SK-MEL-5 (cell line): Measurements from ENCODE around the gene TAAR8. TPM values are rescaled to one million over a fixed set of nuclear protein-coding genes. Genes with fewer than 3 reads are reported as not detected.

Experiments
- DNase-seq: peaks from one replicate; pipeline ENCODE4 v3.0.0-alpha.2; 2016; ENCODE audit warnings: low read depth, low spot score
- in situ Hi-C: cut with HindIII; loops from 2 replicates; pipeline ENCODE4 v1.10.0; 2016; ENCODE audit warnings: low sequenced_read_pairs, high pct_unique_total_duplicates, low pct_unique_long_range_greater_than_20kb
- polyA plus RNA-seq, 2 experiments: library from polyadenylated mRNA; depleted of rRNA; stranded (reverse); fragments of >200 nt; gene quantifications; 2 replicates each; pipeline ENCODE4 v1.2.3, GENCODE V29; 2015
- total RNA-seq: library from RNA; depleted of rRNA; stranded (reverse); fragments of >200 nt; shearing (Covaris generic); gene quantifications from 2 replicates; pipeline ENCODE4 v1.2.3, GENCODE V29; 2014; rRNA removed

Gene TAAR8
- total RNA-seq, result not detected in 2 replicates
- polyA plus RNA-seq (2015; cell fraction: cytosol; rRNA removed), result not detected in 2 replicates
- polyA plus RNA-seq (2015; cell fraction: nucleus; rRNA removed), result not detected in 2 replicates

GRCh38 chr6:132552372-132552771 lies at the start of gene TAAR8:
Gene TAAR8, plus strand, starts transcription at chr6:132552672. Its CDS starts 21 bp downstream, at chr6:132552693.
- in situ Hi-C loops, result no loop called here

GRCh38 chr6:132504757-132505156 lies 47.7 kb upstream of the TAAR8 start:
- DNase-seq, result peak; percentile 46
- in situ Hi-C loops, result no loop called here

More at GRCh38 chr6:132552372-132552771, at the start of gene TAAR8:
- no peak for DNase-seq

- no peak for DNase-seq
- in situ Hi-C loops, result no loop called here
Measured at GRCh38 chr6:132505158-132505557, 47.3 kb upstream of the TAAR8 start.

- DNase-seq, result no peak
Measured at GRCh38 chr6:132506461-132506860, 46.0 kb upstream of the TAAR8 start.

GRCh38 chr6:132506869-132507808 lies 45.3 kb upstream of the TAAR8 start:
- in situ Hi-C loops, result no loop called here
- no peak for DNase-seq

More at GRCh38 chr6:132506461-132506860, 46.0 kb upstream of the TAAR8 start:
- in situ Hi-C loops, result no loop called here

GRCh38 chr6:132511210-132511830 lies 41.2 kb upstream of the TAAR8 start:
- in situ Hi-C loops, result no loop called here
- peak; percentile 87 for DNase-seq

- no peak for DNase-seq
- in situ Hi-C loops, result no loop called here
Measured at GRCh38 chr6:132511831-132512220, 40.6 kb upstream of the TAAR8 start.

GRCh38 chr6:132512342-132512637 lies 40.2 kb upstream of the TAAR8 start:
- no peak for DNase-seq
- in situ Hi-C loops, result no loop called here

GRCh38 chr6:132512638-132513632 lies 39.5 kb upstream of the TAAR8 start, which contains the start of gene STX7:
Gene STX7, minus strand, starts transcription at chr6:132513116. Its CDS starts 9,586 bp downstream, at chr6:132503530.
- in situ Hi-C loops, result no loop called here
- peak; percentile 91 for DNase-seq

- in situ Hi-C loops, result no loop called here
Measured at GRCh38 chr6:132513831-132514545, 38.5 kb upstream of the TAAR8 start.

GRCh38 chr6:132515386-132515785 lies 37.1 kb upstream of the TAAR8 start:
- in situ Hi-C loops, result no loop called here
- no peak for DNase-seq

More at GRCh38 chr6:132513831-132514545, 38.5 kb upstream of the TAAR8 start:
- no peak for DNase-seq

GRCh38 chr6:132520953-132521352 lies 31.5 kb upstream of the TAAR8 start:
- in situ Hi-C loops, result no loop called here
- DNase-seq, result no peak

GRCh38 chr6:132524646-132525045 lies 27.8 kb upstream of the TAAR8 start:
- in situ Hi-C loops, result no loop called here

GRCh38 chr6:132525866-132526265 lies 26.6 kb upstream of the TAAR8 start:
- peak; percentile 43 for DNase-seq
- in situ Hi-C loops, result no loop called here

More at GRCh38 chr6:132524646-132525045, 27.8 kb upstream of the TAAR8 start:
- no peak for DNase-seq

- DNase-seq, result no peak
- in situ Hi-C loops, result no loop called here
Measured at GRCh38 chr6:132526461-132526860, 26.0 kb upstream of the TAAR8 start.

- peak; percentile 48 for DNase-seq
- in situ Hi-C loops, result no loop called here
Measured at GRCh38 chr6:132527791-132528190, 24.7 kb upstream of the TAAR8 start.
